GM18858 (cell line): Measurements from ENCODE around the gene DHH.
A peak's percentile ranks its signal among the peaks of the same experiment; 100 is the strongest.
"Not testable (repeated sequence)": the region's sequence is repeated elsewhere in the genome, so short reads cannot be mapped to it uniquely, and the experiment has no call there.

ENCODE experiments used
- ATAC-seq: cut with Tn5 transposase; IDR thresholded peaks from one replicate; pipeline ENCODE4 v1.9.1; 2021; ENCODE audit not compliant: unreplicated experiment

Gene DHH

GRCh38 chr12:49094160-49094974 is at the start of gene DHH:
TSS of gene DHH (minus strand) at chr12:49094801. CDS start at chr12:49094512, 289 bp downstream.
- ATAC-seq = no peak

GRCh38 chr12:49144384-49144783 is 49.8 kb upstream of the DHH start:
- no peak for ATAC-seq

- ATAC-seq = no peak
These were observed 44.4 kb upstream of the DHH start for GRCh38 chr12:49138999-49139398.

GRCh38 chr12:49138587-49138986 is 44.0 kb upstream of the DHH start:
- ATAC-seq = no peak

GRCh38 chr12:49137476-49137875 is 42.9 kb upstream of the DHH start:
- no peak for ATAC-seq

GRCh38 chr12:49136997-49137396 is 42.4 kb upstream of the DHH start:
- ATAC-seq = not testable (repeated sequence)

GRCh38 chr12:49133590-49133989 is 39.0 kb upstream of the DHH start:
- ATAC-seq = no peak

- no peak for ATAC-seq
These were observed 38.4 kb upstream of the DHH start for GRCh38 chr12:49133014-49133413.

- ATAC-seq = no peak
These were observed 37.4 kb upstream of the DHH start for GRCh38 chr12:49131894-49132461.

- ATAC-seq = peak; percentile 49
These were observed 36.7 kb upstream of the DHH start, which contains the start of gene TUBA1B for GRCh38 chr12:49131051-49131893. TSS of gene TUBA1B (minus strand) at chr12:49131395. CDS start at chr12:49131300, 95 bp downstream.

GRCh38 chr12:49130151-49131050 is 35.8 kb upstream of the DHH start:
- ATAC-seq = peak; percentile 35

- no peak for ATAC-seq
These were observed 34.9 kb upstream of the DHH start for GRCh38 chr12:49129332-49130150.

- ATAC-seq = not testable (repeated sequence)
These were observed 33.4 kb upstream of the DHH start for GRCh38 chr12:49127971-49128370.

GRCh38 chr12:49126852-49127763 is 32.5 kb upstream of the DHH start:
- ATAC-seq = no peak

- ATAC-seq = no peak
These were observed 26.6 kb upstream of the DHH start for GRCh38 chr12:49121047-49121696.

- no peak for ATAC-seq
These were observed 16.6 kb upstream of the DHH start for GRCh38 chr12:49111206-49111605.

GRCh38 chr12:49110464-49111155 is 16.0 kb upstream of the DHH start, which contains the start of gene LMBR1L:
TSS of gene LMBR1L (minus strand) at chr12:49110847. CDS start at chr12:49110555, 292 bp downstream.
- ATAC-seq = peak; percentile 97
